HG03521 (cell line): ENCODE measurements around the gene SPRING1.
"Not testable (repeated sequence)": the region's sequence is repeated elsewhere in the genome, so short reads cannot be mapped to it uniquely, and the experiment has no call there.

ENCODE experiments used
- ATAC-seq: cut with Tn5 transposase; IDR thresholded peaks from one replicate; pipeline ENCODE4 v1.9.1; 2021; ENCODE audit warnings: mild to moderate bottlenecking, moderate library complexity; ENCODE audit not compliant: unreplicated experiment

The SPRING1 gene, protein sequence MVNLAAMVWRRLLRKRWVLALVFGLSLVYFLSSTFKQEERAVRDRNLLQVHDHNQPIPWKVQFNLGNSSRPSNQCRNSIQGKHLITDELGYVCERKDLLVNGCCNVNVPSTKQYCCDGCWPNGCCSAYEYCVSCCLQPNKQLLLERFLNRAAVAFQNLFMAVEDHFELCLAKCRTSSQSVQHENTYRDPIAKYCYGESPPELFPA

DNA sequence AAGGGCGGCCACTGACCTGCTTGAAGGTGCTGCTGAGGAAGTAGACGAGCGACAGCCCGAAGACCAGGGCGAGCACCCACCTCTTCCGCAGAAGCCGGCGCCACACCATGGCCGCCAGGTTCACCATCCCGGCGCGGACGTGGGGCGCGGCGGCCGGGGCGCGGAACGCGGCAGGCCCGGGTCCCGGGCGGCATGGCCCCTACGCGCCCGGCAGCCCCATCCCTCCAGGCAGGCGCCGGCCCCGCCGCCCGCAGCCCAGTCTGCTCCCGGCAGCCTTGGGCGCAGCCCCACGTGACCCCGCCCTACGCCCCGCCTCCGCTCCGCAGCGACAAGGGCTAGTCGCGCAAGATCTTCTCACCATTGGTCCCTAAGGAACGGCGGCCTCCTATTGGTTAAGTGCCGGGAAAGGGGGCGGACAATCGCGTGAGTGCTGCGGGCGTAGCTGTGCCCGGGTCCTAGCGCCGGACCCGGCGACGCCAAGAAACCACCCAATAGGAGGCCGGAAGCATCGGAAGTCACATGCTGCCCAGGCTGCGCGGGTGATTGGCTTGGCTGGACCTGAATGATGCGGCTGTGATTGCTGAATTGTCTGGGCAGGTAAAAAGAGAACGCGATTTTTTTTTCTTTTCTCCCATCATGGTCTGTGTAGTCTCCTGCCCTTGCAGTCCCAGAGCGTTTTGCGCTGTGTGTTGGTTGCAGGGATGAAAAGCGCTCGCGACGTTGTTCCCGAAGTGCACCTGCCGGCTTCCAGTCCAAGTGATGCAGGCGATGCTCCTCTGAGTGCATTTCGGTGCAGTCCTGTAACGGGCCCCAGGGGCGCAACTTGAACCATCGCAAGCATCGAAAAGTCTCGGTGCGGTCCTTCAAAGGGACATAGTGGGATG lies at the start of gene SPRING1, which contains the start of gene RNFT2:
TSS of gene SPRING1 (minus strand) at position 296 of the 884 bp plus-strand sequence. CDS start at position 127, 169 bp downstream.
TSS of gene RNFT2 (plus strand) at position 542 of the 884 bp plus-strand sequence. CDS start 2,183 bp downstream, outside the sequence.
- peak; percentile 95 for ATAC-seq

DNA sequence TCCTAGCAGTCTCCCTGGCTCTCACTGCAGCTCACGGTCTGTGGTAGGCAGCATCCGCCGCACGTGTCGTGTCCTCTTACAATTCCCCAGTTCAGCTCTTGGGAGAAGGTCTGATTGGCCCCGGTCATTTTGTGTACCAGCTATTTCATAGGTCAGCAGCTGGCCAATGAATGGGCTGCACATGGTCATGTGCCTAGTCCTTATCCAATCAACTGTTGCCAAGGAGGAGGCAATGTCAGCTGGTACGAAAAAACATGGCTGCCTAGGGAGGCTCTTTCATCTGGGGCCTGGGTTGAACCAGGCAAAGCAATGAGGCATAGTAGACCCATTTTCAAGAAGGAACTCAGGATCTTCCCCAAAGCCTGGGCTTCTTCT lies 46.4 kb upstream of the SPRING1 start:
- ATAC-seq: no peak

DNA sequence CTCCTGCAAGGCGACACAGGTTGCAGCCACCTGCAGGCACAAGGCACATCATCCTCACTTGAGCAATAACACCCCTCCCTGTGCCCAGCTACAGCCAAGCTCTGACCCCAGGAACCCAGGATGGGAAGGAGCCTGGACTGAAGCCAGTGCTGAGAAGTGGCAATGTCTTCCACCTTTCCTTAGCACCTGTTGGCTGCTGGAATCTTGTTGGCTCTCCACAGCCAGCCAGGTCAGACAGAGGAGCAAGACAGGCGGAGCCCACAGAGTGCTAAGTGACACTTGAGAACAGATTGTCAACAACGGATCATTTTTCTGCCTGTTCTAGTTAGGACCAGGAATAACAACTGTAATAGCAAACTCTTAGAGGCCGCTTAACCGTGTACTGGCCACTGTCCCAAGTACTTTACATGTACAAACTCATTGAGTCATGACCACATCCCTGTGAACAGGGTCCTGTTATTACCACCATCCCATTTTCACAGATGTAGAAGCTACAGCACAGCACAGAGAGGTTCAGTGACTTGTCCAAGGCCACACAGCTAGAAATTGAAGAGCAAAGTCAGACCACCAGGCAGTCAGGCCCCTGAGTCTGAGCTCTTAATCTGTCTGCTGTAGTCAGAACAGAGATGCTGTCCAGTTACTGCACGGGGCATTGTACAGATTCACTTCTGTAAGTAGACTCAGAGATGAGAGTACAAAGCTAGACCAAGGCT lies 45.8 kb upstream of the SPRING1 start:
- ATAC-seq: no peak

DNA sequence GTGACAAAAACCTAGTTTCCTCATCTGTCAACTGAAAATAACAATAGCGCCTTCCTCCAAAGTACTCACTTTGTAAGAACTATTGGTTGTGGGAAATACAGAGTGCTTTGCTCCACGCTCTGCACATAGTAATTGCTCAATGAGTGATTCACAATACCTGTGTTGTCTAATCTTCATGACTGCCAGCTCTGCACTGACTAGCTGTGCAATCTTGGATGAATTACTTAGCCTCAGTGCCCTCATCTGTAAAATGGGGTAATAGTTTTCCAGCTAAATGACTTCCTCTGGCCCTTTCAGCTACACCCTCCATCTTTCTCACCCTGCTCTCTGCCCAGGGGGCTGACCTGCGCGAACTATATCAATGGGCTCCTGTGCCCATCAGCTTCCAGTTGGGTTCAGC lies 43.1 kb upstream of the SPRING1 start:
- ATAC-seq: no peak

DNA sequence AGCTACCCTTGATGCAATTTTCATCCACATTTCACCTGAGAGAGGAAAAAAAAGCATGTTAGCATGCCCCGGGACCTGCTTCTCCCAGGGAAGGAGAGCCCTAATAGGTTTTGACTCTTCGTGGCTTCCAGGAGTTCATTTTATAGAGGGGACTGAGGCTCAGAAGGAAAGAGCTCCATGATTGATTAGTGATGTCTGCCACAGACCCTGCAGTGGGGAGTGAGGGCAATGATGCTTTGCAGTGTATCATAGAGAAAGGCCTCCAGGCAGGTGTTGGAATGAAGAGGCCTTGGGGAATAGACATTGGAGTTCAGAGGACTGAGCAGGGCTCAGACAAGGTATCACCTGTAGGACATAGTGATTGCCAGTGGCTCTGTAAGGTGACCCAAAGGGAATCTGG lies 41.7 kb upstream of the SPRING1 start:
- ATAC-seq: no peak

DNA sequence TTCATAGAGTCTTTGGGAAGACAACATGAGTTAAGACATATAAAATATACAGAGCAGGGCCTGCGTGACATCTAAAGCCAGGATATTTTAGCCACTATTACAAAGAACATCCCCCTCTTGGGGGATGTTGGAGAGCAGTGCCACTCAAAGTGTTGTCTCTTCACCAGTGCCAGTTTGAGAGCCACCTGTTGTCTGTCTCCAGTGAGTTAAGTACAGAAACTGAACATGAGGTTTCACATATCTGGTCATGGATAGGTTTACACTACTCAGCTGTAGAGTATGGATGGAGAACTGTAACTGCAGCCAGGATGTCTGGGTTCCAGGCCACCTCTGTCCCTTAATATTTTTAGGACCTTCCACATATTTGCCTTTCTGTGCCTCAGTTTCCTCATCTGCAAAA lies 39.4 kb upstream of the SPRING1 start:
- no peak for ATAC-seq

DNA sequence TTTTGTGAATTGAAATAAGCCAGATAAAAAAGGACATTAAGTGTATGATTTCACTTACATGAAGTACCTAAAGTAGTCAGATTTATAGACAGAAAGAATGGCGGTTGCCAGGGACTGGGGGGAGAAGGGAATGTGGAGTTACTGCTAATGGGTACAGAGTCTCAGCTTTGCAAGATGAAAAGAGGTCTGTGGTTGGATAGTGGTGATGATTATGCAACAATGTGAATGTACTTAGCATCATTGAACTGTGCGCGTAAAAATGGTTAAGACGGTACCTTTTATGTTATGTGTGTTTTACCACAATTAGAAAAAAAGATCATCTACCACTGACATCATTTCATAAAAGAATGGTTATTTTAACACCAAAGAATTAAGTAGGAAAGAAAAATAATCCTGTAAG lies 36.2 kb upstream of the SPRING1 start:
- ATAC-seq: no peak

DNA sequence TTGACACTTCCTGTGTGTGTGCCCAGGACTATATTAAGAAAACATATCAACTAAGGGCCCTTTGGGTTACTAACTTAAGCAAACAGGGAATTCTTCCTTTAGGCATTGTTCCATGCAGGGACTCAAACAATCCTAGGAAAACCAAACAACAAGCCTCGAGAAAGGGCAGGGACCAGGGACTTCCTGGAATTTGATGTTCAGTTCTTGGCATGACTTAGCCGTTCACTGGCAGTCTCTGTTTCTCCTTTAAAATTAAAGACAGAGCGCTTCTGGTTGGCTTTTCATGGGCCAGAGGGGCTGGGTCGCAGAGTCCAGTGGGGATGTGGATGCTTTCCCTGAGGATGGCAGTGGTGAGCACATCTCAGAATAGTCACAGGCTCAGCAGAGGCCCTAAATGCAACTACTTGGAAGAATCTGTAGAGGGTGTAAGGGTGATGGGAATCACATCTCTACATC lies 35.4 kb upstream of the SPRING1 start:
- no peak for ATAC-seq

DNA sequence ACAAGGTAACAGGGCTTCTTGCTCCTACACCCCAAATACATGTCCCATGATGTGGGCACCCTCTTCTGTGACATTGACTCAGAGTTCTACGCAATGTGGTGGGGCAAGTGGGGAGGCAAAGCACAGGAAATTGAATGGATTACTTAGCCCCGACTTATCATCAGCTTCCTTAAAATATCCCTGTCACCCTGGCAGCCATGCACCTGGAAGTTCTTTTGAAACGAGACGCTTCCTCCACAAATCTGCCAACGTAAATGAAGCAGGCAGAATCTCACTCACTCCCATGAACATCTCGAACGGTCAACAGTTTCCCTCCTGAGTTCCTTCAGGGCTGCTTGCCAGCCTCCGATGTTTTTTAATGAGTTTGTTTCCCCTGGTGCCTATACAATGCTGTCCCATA lies 33.8 kb upstream of the SPRING1 start:
- no peak for ATAC-seq

DNA sequence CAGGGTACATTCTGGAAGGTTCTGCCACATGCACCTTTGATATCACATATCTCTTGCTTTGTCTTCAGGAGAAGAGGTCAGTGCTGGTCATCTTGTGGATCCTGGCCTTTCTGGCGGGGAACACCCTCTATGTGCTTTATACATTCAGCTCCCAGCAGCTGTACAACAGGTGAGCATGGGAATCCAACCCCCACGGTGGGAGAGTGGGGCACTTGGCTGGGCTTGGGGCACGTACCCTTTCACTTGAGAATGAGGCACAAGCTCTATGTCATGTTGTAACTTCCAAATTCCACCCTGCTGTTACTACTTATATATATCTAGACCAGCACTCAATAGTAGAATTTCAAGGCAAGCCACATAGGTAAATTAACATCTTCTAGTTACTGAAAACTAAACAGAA lies 28.9 kb upstream of the SPRING1 start:
- no peak for ATAC-seq

DNA sequence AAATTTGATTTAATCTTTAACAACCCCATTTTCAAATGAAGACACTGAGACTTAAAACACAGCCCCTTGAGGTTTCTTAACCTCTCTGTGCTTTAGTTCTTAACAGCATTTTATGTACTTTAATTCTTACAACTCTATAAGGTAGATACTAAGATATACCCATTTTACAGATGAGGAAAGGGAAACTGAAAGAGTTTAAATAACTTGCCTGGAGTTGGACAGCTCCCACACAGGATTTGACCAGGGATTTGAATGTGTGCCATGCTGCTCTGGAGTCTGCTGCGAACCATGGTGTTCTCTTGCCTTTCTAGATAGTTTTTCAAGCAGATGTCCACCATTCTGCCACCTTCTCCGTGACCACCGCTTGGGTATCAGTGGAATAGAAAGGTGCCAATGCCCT lies 28.4 kb upstream of the SPRING1 start:
- ATAC-seq: no peak

DNA sequence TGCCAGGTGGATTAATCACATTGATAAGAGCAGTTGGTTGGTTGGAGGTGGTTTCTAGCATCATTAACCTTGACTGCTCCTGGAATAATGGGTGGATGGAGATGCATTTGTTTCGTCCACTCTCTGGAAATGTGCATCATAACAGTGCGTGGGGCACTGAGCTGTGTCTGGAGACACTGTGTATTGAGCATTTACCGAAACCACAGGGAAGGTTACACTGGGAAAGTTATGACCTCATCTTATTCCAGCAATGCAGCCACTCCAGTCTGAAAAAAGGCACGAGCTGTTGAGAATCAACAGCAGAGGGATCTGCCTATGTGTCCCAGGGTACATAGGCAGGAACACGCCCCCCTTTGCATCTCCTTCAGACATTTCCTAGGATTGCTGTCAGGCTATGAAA lies 27.4 kb upstream of the SPRING1 start:
- no peak for ATAC-seq

DNA sequence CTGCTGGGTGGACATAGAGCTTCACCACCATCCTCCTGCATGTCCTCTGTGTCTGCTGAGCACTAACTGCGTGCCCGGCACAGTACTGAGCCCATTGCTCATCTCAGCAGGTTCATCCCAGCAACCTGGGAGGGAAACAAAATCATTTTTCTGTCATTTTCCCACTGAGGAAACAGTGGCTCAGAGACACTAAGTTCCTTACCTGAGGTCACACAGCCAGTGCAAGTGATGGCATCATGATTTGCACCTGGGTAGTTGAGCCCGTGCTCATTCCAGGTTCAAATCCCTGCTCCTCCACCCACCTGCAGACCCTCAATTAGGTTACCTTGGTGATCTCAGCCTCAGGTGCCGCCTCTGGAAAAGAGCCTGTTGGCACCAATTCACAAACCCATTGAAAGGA lies 23.6 kb upstream of the SPRING1 start:
- ATAC-seq: no peak

DNA sequence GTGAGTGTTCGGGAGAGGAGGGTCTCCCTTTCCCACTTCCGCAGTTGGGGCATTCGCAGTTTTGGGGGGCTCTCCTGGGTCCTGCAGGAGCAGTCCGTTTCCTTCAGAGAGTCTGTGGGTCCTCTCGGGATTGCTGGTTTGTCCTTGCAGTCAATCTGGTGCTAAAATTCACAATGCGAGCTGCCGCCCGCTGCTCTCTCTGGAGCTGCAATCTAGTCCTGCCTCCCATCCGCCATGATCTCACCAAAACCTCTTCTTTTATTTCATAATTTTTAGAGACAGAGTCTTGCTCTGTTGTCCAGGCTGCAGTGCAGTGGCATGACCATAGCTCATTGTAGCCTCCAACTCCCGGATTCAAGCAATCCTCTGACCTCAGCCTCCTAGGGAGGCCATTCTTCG lies 22.8 kb upstream of the SPRING1 start:
- ATAC-seq: no peak

DNA sequence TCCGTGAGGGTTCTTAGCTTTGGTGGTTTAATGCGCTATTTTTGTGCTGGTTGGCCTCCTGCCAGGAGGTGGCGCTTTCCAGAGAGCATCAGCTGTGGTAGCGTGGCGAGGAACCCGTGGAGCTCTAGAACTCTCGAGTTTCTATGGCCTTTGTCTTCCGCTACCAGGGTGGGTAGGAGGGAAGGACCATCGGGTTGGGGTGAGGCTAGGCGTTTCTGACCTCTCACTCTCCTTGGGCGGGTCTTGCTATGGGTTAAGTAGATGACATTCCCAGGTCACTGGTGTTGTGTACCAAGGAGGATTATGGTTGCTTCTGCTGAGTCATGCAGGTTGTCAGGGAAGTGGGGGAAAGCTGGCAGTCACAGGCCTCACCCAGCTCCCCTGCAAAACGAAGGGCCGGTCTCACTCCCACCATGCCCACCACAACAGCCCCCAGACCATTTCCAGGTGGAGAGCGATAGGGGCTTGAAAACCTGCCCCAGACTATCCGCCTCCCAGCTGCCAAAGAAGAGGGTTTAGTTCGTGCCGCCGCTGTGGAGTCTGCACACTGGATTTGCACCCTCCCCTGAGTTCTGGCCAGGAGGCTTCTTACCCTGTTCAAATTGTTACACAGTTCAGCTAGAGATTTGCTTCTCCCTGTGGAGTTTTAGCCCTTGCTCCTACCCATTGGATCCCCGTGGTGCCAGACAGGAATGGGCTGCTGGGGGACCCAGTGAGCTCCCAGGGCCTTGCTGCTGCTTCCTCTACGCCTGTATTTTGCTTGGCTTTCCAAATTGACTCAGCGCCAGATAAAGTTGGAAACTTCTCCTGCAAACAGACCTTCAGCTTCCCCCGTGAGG lies 22.1 kb upstream of the SPRING1 start:
- no peak for ATAC-seq

DNA sequence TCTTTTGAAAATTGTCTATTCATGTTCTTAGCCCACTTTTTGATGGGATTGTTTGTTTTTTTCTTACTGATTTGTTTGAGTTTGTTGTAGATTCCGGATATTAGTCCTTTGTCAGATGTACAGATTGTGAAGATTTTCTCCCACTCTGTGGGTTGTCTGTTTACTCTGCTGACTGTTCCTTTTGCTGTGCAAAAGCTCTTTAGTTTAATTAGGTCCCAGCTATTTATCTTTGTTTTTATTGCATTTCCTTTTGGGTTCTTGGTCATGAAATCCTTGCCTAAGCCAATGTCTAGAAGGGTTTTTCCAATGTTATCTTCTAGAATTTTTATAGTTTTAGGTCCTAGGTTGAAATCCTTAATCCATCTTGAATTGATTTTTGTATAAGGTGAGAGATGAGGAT lies 16.9 kb upstream of the SPRING1 start:
- ATAC-seq: not testable (repeated sequence)

DNA sequence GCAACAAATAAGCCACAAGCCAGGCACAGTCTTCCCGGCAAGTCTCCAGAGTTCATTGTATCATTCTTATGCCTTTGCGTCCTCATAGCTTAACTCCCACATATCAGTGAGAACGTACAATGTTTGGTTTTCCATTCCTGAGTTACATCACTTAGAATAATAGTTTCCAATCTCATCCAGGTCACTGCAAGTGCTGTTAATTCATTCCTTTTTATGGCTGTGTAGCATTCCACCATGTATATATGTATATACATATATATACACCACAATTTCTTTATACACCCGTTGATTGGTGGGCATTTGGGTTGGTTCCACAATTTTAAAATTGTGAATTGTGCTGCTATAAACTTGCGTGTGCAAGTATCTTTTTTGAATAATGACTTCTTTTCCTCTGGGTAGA lies 16.2 kb upstream of the SPRING1 start:
- not testable (repeated sequence) for ATAC-seq

DNA sequence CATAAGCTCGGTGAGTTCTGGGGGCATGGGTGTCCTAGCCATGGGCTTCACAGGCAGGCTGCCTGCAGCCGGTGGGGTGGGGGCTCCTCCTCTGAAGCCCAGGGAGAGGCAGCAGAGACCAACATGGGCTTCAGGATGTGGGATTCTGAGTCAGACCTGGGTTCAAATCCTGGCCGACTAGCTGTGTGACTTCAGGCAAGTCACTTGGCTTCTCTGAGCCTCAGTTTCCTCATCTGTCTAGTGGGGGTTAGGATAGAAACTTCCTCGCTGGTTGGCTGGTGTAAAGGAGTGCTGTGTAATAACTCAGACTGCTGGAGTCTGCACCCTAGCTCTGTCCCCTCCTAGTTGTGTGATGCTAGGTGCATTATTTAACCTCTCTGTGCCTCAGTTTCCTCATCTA lies 12.4 kb upstream of the SPRING1 start:
- ATAC-seq: no peak

DNA sequence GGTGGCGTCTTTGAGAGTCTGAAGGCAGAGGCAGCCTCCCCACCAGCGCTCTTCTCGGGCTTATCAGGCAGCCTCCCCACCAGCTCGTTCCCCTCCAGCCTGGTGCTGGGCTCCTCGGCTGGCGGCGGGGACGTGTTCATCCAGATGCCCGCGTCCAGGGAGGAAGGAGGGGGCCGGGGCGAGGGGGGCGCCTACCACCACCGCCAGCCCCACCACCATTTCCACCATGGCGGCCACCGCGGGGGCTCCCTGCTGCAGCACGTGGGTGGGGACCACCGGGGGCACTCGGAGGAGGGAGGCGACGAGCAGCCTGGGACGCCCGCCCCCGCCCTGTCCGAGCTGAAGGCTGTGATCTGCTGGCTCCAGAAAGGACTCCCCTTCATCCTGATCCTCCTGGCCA lies 12.0 kb upstream of the SPRING1 start:
- ATAC-seq: no peak

DNA sequence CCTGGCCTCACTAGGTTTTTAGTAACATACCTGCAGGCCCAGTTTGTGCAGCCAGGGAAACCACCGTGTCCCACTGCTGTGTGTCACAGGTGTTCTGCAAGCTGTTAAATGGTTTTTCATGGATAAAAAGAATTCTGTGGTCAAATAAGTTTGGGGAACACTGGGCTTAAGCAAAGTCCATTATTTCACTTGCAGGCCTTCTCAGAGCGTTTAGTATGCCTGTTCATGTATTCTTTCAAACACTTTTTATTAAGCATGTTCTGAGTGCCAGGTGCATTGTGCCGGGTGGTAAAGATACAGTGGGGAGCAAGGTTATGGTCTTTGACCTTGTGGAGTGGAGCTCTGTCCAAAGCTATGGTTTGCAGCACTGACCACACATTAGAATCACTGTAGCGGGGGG lies 7.7 kb upstream of the SPRING1 start:
- no peak for ATAC-seq

DNA sequence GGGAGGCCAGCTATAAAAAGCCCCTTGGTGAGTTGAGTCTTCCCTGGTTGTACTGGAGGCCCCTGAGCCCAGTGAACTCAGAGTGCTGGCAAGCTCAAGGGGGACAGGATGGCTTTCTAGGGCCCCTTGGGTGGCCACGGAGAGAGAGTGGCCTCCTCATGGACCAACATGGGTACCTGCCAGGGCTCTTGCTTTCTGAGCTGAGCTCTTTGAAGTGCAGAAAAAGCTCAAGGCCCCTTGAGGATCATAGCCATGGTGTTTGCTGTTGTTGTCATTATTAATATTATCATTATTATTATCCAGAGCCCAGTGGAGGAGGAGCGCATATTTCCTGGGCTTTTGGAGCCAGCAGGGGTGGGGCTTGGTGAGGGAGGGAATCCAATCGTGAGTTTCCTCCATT lies 6.9 kb upstream of the SPRING1 start:
- ATAC-seq: no peak
